Measurements from ENCODE around the gene TLR4. TPM values are rescaled to one million over a fixed set of nuclear protein-coding genes. Genes with fewer than 3 reads are reported as not detected.
A peak's percentile ranks its signal among the peaks of the same experiment; 100 is the strongest.

Gene TLR4
- total RNA-seq (10 to 100 TPM in 6 of 9 donors, 1 to 10 TPM in 3; 8.5 to 37.4 (median 11.0) TPM), polyA plus RNA-seq (1 to 10 TPM; 2.0 to 3.2 TPM)
- long read RNA-seq, donor 1, full-length matches to known transcripts = 4 of 5 reads
- long read RNA-seq, donor 1, partial matches to known transcripts = 0 of 5 reads
- long read RNA-seq, donor 1, other reads (novel, unspliced or antisense) = 1 of 5 reads
- long read RNA-seq, donor 2, full-length matches to known transcripts = 3 of 8 reads
- long read RNA-seq, donor 2, partial matches to known transcripts = 3 of 8 reads
- long read RNA-seq, donor 2, other reads (novel, unspliced or antisense) = 2 of 8 reads
- long read RNA-seq, donor 3, full-length matches to known transcripts = 4 of 7 reads
- long read RNA-seq, donor 3, partial matches to known transcripts = 0 of 7 reads
- long read RNA-seq, donor 3, other reads (novel, unspliced or antisense) = 3 of 7 reads

- ATAC-seq = peak; percentile 68 to 93 (median 91)
- Histone ChIP-seq H3K36me3 (peaks cover 0 to 14% (median 11%) of the 10 kb centered on the region in 9 donors), H3K27ac (peak within 1 kb of the TSS; percentile 75 to 95 (median 85)), H3K9me3 (no peaks in the 10 kb centered on the region), H3K4me1 (peaks cover 0 to 45% (median 12%) of the 10 kb centered on the region in 12 donors), H3K4me3 (peak within 1 kb of the TSS; percentile 11 to 72 (median 59)), H3K27me3 (no peaks in the 10 kb centered on the region)
- intact Hi-C loops (cut with DNase I) = loop anchor here in 2 of 10 donors (5.0 to 10.0 kb wide), 2 partner anchors 59 to 78 kb away; no protein-coding TSS in a partner anchor
- TF ChIP-seq POLR2A (IDR thresholded peaks at IDR 0.05) (peak in 1 of 2 donors; percentile 71), CTCF (IDR thresholded peaks at IDR 0.05) (no peak)
- DNase-seq = peak; percentile 74 to 82 (median 77)
- 25 to 29% (median 27%) methylated on average over 11 to 13 of the region's 13 CpGs for WGBS, 4 donors
Measured at GRCh38 chr9:117704024-117704575, at the start of gene TLR4. TLR4 (plus strand) TSS chr9:117704403; CDS start chr9:117704473, 70 bp downstream.

DNA sequence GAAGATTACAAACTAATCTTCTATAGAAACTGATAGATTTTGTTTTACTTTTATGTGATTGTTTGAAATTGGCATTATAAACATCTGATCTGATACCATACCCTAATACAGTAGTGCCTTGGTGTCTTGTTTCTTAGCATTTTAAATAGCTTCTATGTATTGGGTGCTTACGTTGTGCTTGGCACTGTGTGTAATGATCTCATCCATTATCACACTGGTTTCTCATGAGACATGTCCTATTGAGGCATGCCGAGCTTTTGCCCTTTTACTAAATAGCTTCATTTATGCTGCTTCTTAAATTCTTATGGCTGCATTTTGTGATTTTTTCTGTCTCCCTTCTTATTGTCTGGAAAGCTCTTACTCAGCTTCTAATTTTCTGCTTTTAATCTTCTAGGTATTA lies 48.2 kb upstream of the TLR4 start:
- Histone ChIP-seq H3K9me3 (no peaks in the 10 kb centered on the region), H3K36me3 (no peaks in the 10 kb centered on the region), H3K4me1 (no peaks in the 10 kb centered on the region), H3K4me3 (no peak overlapping the region), H3K27me3 (peaks cover 0 to 9% (median 0%) of the 10 kb centered on the region in 9 donors), H3K27ac (no peak overlapping the region)
- intact Hi-C loops (cut with DNase I) = loop anchor here in 1 of 10 donors (10.0 kb wide), 1 partner anchor 119 kb away; no protein-coding TSS in a partner anchor
- DNase-seq (no peak), ATAC-seq (no peak)
- TF ChIP-seq CTCF (IDR thresholded peaks at IDR 0.05) = no peak
- no peak for TF ChIP-seq POLR2A (IDR thresholded peaks at IDR 0.05)
- WGBS, 4 donors = 46 to 68% (median 59%) methylated on average over 2 of the region's 2 CpGs

DNA sequence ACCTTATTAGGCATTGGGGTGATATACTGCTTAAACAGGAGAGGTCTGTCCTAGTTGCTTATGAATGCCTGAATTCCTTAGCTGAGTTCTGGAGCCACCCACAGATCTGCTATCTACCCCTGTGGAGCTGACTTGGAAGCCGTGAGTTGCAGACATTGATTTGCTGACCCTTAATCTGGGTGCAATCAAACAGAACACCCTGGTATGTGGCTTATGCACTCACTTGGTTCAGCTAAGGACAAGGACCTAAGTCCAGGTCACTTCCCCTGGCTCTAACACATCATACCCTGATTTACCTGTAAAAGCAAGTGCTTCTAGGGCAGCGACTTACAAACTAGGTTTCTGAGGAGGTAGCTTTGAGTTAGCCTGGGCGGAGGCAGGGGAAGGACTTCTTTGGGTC lies 41.6 kb upstream of the TLR4 start:
- Histone ChIP-seq H3K27me3 (no peaks in the 10 kb centered on the region), H3K4me1 (no peaks in the 10 kb centered on the region), H3K36me3 (no peaks in the 10 kb centered on the region), H3K4me3 (no peak overlapping the region), H3K27ac (no peak overlapping the region), H3K9me3 (peaks cover 0 to 3% (median 0%) of the 10 kb centered on the region in 12 donors)
- 67 to 77% (median 74%) methylated on average over 3 of the region's 3 CpGs for WGBS, 4 donors
- ATAC-seq (no peak), DNase-seq (no peak)
- TF ChIP-seq CTCF (IDR thresholded peaks at IDR 0.05) = no peak
- no peak for TF ChIP-seq POLR2A (IDR thresholded peaks at IDR 0.05)
- intact Hi-C loops (cut with DNase I) = no loop called here

- H3K4me1 ChIP-seq = no peaks in the 10 kb centered on the region
- DNase-seq (no peak), ATAC-seq (no peak)
- no peak overlapping the region for H3K4me3 ChIP-seq
- H3K9me3 ChIP-seq = peaks cover 0 to 3% (median 0%) of the 10 kb centered on the region in 12 donors
- 82 to 90% (median 86%) methylated on average over 1 of the region's 1 CpG for WGBS, 4 donors
- H3K27ac ChIP-seq = no peak overlapping the region
- H3K36me3 ChIP-seq = no peaks in the 10 kb centered on the region
- H3K27me3 ChIP-seq = no peaks in the 10 kb centered on the region
- intact Hi-C loops (cut with DNase I) = no loop called here
- no peak for TF ChIP-seq CTCF (IDR thresholded peaks at IDR 0.05)
- TF ChIP-seq POLR2A (IDR thresholded peaks at IDR 0.05) = no peak
Measured at GRCh38 chr9:117664419-117664818, 39.8 kb upstream of the TLR4 start.
